ENCODE data around the gene NUDT7.

Gene NUDT7

DNA sequence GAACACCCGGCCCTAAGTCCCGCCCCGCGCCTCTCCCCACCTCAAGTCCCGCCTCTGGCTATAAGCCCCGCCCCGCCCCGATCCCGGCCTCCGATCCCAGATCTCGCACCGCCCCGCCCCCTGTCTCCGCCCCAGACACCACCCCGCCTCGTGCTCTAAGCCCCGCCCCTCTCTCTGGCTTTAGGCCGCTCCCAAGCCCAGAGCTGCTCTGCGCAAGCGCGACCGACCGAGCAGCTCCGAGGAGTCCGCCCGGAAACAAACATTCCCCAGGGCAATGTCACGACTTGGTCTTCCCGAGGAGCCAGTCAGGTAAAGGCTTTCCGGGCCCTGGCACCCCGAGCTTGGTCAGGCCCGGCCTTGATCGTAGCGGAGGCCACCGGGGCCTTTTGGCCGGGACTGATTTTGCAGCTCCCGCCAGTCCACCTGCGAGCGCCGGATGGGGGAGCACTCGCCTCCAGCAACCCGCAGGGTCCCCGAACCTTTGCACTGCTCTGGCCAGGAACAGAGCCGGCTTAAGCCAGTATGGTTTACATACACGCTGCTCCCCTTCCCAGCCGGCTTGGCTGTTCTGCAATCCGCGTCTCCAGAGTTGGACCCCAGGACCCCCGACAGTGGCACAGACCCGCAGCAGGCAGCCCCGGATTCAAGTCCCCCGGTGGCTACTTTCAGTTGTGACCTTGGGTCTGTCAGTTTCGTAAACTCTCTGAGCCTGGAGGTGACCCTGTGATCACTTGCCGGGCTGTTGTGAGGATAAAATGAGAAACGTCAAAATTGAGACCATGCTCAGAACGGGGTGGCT, at the start of gene NUDT7:
Gene NUDT7 (plus strand): TSS at position 206 of the 799 bp plus-strand sequence. CDS start 69 bp downstream, at position 275.
- DNase-seq = peak; percentile 99

DNA sequence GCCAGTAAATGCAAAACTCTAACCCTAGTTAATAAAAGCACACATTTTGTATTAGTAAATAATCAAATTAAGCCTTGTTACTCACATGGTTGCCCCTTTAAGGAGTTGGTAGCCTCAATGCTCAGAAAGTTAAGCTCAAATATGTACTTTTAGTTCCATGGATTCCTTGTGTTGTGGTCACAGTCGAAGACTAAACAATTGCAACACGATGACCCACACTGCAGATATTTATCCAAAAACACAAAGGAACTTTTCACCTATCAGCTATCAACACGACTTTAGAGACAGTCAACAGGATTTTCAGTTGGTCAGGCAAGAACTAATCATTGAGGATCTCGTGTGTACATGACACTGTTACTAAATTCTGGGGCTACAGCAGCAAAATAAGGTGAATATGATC, 47.4 kb upstream of the NUDT7 start:
- no peak for DNase-seq

DNA sequence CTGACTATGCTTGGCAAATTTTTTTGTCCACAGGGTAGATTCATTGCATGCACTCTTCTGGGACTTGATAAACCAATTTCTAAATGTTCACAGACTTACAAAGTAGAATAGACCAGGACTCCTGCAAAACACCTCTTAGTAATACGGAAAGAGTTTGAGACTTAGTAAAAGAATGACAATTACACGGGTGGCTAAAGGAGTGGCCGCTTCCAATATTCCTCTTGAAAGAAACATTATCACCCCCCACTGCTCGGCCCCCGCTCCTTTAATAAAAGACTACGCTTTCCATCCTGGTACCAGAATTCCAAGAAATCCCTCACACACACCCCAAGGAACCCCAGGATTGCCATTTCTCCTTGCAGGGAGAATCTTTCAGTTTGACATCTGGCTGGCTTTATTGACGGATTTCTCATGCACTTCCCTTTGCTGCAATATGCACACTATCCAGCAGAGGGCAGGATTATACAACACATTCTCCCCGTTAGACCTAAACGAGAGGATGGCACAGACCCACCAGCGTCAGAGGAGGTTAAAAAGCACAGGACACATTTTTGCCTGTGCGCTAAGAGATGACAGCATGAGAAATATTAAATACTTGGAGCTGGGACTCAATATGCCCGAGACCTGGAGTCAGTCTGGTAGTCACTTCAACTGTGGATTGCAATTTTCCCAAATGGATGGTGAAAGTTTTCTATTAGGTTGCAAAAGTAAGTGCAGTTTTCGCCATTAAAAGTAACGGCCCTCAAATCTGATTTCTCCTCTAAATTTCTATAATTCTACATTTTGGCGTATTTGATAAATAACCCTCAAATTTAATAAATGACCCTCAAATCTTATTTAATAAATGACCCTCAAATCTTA, 46.6 kb upstream of the NUDT7 start:
- peak; percentile 35 to 62 for DNase-seq

DNA sequence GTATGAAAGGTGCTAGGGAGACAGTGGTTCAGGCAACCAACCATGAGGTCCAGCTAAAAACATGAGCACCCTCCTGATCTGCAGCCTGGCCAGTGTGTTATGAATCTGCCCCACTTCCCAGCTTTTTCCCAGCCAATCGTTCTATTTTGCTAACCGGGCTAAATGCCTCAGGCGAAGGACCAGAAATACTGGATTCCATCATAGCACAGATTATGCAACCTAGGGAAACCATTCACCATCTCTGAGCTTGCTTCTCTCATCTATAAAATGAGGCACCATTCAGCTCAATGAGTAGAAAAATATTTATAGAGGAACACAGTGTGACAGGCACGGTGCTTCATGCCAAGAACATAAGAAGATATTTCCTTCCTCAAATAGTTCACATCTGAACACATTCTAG, 45.2 kb upstream of the NUDT7 start:
- DNase-seq = no peak

DNA sequence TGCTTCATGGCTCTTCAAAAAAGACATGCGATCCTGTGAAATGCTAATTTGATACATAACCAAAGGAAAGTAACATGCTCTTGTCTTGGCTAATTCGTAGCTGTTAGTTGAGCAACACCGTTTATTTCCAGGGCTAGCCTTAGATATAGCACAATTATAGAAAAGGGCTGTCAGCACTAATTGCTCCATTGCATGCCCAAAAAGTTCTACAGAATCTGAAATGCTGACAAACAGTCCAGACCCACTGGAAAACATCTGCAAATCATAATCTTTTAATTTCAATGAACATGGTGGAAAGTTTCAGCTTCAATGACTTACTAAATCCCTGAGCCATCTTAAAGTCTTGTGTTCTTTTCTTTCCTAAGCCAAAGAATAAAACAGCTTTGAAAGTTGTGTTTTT, 42.9 kb upstream of the NUDT7 start:
- DNase-seq = no peak

DNA sequence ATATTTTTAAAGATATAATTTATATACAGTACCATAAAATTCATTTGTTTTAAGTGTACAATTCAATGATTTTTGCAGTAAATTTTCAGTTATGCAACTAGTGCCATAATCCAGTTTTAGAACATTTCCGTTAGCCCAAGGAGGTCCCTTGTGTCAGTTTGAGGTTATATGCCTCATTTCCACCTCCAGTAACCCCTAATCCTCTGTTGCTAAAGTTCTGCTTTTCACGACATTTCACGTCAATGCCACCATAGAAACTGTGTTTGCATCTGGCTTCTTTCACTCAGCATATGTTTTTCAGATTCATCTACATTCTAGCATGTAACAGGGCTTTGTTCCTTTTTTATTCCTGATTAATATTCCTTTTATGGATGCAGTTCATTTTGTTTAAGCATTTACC, 42.4 kb upstream of the NUDT7 start:
- DNase-seq = no peak

DNA sequence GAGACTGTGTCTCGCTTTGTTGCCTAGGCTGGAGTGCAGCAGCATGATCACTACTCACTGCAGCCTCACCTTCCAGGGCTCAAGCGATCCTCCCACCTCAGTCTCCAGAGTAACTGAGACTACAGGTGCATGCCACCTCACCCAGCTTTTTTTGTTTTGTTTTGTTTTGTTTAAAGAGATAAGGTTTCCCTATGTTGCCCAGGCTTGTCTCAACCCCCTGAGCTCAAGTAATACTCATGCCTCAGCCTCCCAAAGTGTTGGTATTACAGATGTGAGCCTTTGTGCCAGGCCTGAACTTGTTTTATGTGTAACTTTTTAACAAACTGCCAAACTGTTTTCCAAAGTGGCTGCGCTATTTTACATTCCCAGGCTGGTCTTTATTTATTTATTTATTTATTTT, 41.8 kb upstream of the NUDT7 start:
- no peak for DNase-seq

DNA sequence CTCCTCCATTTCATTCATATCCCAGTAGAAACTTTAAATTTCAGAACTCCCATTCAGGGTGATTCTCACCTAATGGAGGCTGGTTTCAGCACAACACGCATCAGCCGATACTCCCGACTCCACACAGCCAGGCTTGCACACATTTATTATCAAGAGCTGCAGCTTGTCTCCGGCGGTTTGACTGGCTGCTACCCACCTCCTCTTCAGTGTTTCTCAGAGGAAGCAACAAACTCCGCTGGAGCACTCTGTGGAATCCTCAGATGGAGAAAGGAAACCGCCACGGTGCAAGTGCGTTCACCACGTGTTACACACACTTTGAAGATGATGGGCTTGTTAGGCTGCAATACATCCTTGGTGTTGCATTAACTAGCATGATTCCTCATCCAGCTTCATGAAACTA, 39.7 kb upstream of the NUDT7 start:
- no peak for DNase-seq

DNA sequence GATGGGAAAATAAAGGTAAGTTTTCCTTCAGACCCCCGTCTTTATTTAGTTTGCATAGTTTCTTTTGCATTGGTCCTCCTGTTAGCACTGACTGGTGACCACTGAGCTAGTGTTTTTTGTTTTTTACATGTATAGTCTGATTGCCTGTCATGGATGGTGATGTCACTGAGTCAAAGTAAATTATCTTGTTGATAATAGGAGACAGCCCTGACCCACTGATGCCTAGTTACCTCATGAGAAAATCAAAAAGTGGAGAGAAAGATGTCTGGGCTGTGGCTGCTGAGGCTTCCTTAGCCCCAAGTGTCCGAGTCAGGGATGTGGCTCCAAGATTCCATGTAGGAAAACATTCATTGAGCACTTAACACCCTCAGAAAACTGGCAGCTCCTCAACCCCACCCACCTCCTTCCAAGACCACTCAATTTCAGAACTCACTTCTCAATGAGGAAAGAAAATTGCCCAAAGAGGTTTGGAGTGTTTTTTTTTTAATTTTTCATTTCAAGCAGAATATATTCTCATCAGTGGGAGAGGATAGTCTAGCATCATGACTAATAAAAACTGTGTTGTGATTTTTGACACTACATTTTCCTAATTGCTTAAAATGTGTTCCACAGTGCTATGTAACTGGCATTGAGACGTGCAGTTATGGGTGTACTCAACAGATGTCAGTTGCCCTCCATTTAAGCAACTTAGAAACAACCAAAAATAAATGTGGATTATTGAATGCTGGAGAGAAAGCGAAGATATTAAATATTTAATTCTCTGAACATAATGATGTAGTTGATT, 38.7 kb upstream of the NUDT7 start:
- DNase-seq = no peak

DNA sequence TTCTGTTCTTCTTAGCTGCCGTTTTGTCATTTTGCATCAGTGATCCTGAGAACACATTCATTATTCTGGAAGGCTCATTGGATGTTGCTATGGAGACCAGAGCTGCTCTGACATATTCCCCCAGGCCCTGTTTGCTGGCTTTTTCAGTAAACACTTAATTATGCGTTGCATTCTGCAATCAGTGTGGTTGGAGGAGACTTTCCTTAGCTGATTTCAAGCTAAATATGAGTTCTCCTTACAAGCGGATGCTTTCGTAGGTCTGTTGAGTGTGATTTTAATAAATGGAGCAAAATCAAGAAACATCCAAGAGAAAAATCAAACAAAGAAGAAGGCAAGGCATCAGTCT, 38.2 kb upstream of the NUDT7 start:
- no peak for DNase-seq

DNA sequence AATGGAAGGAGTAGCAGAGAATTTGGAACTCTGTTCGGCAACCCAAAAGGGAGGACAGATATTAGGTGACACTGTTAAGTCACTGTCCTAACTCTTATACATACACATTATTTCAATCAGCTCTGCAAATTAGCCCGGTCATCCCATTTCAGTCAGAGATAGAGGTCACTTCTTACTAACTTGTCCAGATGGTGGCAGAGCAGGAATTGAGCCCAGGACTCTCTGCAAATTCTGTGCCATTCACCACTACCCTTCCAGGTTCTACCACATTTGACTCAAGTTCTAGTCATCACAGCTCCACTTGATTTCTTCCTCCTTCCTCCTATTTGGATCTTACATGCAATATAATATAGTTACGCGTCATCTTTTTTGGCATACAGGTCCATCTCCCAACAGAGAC, 35.9 kb upstream of the NUDT7 start:
- DNase-seq = no peak

DNA sequence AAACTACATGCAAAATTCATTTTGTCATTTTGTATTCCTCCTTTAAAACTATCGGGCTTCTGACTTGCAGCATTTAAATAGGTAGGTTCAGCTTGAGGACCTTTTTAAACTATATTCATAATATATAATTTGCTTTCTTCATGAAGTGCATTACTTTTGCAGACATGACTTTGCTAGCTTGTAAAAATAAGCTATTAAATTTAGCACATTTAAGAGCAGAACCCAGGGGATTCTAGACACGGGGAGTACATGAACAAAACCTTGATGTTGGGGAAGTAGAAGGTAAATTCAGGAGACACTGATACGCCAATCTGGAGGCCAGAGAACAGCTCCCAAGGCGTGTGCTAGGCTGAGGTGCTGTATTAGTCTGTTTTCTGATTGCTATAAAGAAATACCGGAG, 32.3 kb upstream of the NUDT7 start:
- no peak for DNase-seq

DNA sequence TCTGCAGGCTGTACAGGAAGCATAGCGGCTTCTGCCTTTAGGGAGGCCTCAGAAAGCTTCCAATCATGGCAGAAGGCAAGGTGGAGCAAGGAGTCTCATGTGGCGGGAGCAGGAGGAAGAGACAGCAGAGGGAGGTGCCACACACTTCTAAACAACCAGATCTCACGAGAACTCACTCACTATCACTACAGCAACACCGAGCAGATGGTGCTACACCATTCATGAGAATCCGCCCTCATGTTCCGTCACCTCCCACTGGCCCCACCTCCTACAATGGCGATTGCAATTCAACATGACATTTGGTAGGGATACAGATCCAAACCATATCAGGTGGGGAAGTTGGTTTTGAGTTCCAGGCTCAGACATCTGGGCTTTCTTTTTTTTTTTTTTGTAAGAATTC, 31.9 kb upstream of the NUDT7 start:
- DNase-seq = no peak

DNA sequence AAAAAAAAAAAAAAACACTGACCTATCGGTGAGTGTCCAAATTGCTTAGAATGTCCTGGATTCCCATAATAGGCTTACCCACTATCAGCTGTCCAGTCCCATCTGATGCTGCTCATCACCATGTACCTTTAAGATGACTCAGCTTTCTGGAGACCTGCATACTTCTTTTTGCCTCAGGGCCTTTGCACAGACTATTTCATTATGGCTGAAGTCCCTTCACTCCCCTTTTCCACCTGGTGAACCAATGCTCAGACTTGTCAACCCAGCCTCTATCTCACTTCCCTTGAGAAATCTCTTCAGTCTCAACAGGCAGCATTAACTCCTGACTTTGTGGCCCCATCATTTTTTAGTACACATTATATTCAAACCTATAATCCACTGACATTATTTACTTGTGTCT, 29.7 kb upstream of the NUDT7 start:
- DNase-seq = no peak

DNA sequence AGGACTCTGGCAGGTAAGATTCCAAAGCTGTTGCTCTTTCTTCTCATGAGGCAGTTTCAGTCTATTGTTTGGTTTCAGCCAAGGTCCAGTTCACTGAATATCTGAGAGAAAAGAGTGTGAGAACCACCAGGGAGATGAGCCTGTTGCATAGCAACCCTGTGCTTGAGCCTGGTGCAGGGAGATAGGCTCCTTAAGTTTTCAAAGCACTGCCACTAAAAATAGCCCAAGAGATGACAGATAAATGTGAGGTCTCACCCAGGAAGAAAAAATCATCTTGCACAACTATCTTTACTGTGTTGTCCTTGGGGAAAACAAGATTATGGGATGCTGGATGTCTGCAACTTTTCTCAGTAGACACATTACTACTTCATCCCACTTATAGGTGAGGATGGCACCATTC, 26.2 kb upstream of the NUDT7 start:
- no peak for DNase-seq

DNA sequence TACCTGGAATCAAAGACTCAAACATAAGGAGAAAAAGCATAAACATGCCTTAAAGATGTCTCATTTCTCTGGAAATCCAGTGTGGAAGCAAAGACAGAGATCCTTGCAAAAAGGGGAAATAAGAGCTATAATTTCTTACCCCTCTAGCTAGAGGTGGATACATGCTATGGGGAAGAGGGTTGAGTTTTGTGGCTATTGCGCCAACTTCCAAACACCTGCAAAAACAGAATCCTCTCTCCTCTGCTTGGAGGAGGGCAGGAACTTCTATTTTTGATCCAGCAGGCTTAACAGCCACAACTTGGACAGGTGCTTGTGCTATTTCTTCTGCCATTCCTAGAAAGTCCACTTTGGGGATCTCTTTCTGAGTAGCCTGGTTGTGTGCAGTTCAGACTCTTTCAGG, 21.5 kb upstream of the NUDT7 start:
- no peak for DNase-seq

DNA sequence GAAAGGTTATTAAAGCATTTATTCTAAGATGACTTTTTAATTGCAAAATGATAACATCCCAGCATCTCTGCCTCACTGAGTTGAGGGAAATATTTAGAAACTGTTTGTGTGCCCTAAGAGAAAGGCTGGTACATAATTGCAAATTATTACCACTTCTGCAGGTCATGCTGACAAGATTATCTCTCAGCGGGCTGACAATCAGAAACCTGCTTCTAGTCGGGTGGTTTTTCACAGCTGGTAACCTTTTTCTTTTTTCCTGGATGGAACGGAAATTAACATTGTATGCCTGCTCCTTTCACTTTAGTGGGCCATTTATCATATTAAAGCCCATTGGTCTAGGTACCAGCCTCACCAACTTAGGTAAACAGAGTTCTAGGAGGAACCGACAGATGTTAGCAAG, 17.0 kb upstream of the NUDT7 start:
- no peak for DNase-seq

DNA sequence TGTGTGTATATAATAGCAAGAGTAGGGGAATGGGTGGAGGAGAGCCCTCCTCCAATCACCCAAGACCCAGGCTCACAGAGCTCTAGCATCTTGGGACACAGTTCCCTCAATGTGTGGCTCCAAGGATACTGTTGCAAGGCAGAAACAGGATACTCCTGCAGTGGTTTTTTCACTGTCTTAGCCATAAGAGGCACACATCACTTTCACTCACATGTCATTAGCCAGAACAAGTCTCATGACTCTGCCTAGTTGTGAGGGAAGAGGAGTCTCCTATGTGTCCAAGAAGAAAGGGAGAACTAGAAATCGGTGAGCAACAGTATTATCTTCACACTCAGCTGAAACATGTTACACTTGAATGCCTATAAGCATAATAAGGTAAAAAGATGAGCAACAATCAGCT, 11.1 kb upstream of the NUDT7 start:
- DNase-seq = no peak

DNA sequence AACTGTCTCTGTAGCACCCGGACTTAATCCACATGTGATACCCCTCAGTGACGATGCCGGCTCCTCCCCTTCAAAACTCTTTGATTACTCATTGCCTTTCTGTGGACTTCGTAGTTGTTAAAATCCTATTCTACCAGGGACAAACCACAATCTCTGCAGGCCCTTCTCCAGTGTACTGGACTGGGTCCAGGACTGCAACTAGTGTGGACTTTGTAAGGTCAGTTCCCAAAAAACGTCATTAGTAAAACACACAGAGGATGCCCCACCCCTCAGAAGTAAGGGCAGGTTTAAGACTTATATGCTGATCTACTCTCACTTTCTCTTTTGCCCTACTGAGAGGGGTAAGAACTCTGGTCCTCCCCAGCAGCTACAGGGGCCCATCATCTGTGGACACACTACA, 10.5 kb upstream of the NUDT7 start:
- no peak for DNase-seq

DNA sequence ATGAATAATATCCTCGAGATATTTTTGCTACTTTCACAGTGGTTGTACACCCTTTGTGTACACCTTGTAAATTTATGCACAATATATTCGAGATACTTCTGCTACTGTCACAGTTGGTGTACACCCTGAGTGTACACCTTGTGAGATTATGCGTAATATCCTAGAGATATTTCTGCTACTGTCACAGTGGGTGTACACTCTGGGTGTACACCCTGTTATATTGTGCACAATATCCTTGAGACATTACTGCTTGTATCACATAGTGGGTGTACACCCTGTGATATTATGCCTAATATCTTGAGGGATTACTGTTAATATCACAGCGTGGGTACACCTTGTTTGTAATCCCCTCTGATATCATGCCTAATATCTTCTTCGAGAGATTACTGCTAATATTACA, 7.2 kb upstream of the NUDT7 start:
- no peak for DNase-seq

DNA sequence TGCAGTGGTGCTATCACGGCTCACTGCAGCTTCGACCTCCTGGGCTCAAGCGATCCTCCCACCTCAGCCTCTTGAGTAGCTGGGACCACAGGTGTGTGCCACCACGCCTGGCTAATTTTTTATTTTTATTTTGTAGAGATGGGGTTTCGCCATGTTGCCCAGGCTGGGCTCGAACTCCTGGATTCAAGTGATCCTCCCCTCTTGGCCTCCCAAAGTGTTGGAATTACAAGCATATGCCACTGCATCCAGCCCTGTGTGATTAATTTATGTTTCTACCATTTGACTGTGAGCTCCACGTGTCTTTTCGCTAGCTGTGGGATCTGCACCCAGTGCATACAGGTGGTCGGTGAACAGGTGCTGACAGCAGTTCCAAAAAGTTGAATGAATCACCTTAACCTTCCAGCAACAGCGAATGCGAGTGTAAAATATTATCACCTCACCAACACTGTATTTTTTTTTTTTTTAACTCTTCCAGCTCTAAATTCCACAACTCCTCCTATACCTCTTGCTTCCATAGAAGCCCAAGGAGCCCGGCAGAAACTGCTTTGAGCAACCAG, 484 bp upstream of the NUDT7 start:
- DNase-seq = no peak

DNA sequence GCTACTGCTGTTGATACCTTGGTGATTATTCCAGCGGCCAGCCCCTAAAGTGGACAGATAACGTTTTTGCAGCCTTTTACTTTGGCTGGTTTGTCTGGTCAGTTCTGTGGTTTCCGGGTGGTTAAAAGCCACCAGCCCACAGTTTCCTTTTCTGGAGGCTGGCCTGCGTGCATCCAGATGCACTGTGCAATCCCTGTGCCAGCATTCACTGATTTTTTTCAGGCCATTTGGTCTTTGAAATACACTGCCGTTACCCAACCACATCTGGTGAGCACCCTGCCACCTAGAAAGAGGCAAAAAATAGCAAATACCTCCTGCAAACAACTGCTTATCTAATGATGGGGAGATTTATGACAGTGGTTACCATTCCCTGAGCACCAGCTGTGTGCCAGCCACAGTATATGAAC, 797 bp downstream of the NUDT7 start:
- DNase-seq = no peak

DNA sequence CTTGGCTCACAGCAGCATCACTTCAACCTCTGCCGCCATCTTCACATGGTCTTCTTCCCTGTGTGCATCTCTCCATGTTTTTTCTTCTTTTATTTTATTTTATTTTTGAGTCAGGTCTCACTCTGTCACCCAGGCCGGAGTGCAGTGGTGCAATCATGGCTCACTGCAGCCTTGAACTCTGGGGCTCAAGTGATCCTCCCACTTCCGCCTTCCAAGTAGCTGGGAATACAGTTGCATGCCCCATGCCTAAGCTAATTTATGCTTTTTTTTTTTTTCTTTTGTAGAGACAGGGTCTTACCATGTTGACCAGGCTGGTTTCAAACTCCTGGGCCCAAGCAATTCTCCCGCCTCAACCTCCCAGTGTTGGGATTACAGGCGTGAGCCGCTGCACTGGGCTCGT, 1.9 kb downstream of the NUDT7 start:
- no peak for DNase-seq
